DND-41 (cell line): ENCODE measurements around the gene ZNF175.

ENCODE experiments used
- ATAC-seq: fragments of 200-7000 bp; cut with Tn5 transposase; 3 replicates; pipeline ENCODE4 v1.9.1; 2021; ENCODE audit warnings: low read depth; ENCODE audit not compliant: insufficient read depth
- DNase-seq: peaks from one replicate; pipeline ENCODE4 v3.0.0-alpha.2; 2020
- H2AFZ ChIP-seq: 2 replicates; pipeline ENCODE4 v1.6.0; 2012; ENCODE audit warnings: low read depth, low read length
- H3K27ac ChIP-seq: 2 replicates; pipeline ENCODE4 v1.5.1; 2012; ENCODE audit warnings: low read length, inconsistent platforms
- H3K27me3 ChIP-seq: fragments of 200-600 bp; sonication (generic); 2 replicates; pipeline ENCODE4 v1.6.0; 2012; ENCODE audit warnings: low read length, mild to moderate bottlenecking, inconsistent platforms; ENCODE audit not compliant: insufficient read depth, poor library complexity
- H3K36me3 ChIP-seq: 2 replicates; pipeline ENCODE4 v1.5.1; 2012; ENCODE audit warnings: low read length, inconsistent platforms; ENCODE audit not compliant: insufficient read depth
- H3K4me1 ChIP-seq: 2 replicates; pipeline ENCODE4 v1.5.1; 2012; ENCODE audit warnings: mild to moderate bottlenecking, low read length; ENCODE audit not compliant: insufficient read depth
- H3K4me2 ChIP-seq: 2 replicates; pipeline ENCODE4 v1.6.0; 2012; ENCODE audit warnings: mild to moderate bottlenecking, moderate library complexity, low read length, inconsistent platforms; ENCODE audit not compliant: insufficient read depth
- H3K4me3 ChIP-seq, 2 experiments: fragments of 200-600 bp in 1 of 2; shearing (Covaris generic) in 1 of 2; 2 replicates each; pipeline ENCODE4 v1.5.1; 2012 to 2016; ENCODE audit warnings: inconsistent platforms in 2 of 2, low read length in 2 of 2, mild to moderate bottlenecking in 2 of 2, low read depth in 1 of 2, moderate library complexity in 1 of 2
- H3K79me2 ChIP-seq: 2 replicates; pipeline ENCODE4 v1.6.0; 2012; ENCODE audit warnings: low read length, inconsistent platforms; ENCODE audit not compliant: insufficient read depth
- H3K9ac ChIP-seq: 2 replicates; pipeline ENCODE4 v1.6.0; 2012; ENCODE audit warnings: low read depth, mild to moderate bottlenecking, inconsistent platforms, low read length, moderate library complexity
- H3K9me3 ChIP-seq: 2 replicates; pipeline ENCODE4 v1.5.1; 2012; ENCODE audit warnings: low read length, moderate library complexity, mild to moderate bottlenecking, inconsistent platforms; ENCODE audit not compliant: insufficient read depth, severe bottlenecking
- H4K20me1 ChIP-seq: 2 replicates; pipeline ENCODE4 v1.6.0; 2012; ENCODE audit warnings: low read length; ENCODE audit not compliant: insufficient read depth
- EZH2 ChIP-seq: IDR thresholded peaks from 3 replicates; pipeline ENCODE4 v1.6.1; 2012; ENCODE audit warnings: borderline replicate concordance, low read depth, mild to moderate bottlenecking, moderate library complexity, low read length, inconsistent platforms; ENCODE audit not compliant: severe bottlenecking
- TF ChIP-seq, protein P1 (sequence below): IDR thresholded peaks from 2 replicates; pipeline ENCODE4 v1.5.1; 2012; ENCODE audit warnings: borderline replicate concordance, low read length, moderate library complexity, mild to moderate bottlenecking; ENCODE audit not compliant: poor library complexity, severe bottlenecking; ENCODE audit errors: extremely low read depth

ZNF175 gene

GRCh38 chr19:51598159-51598915, 27.3 kb downstream of the ZNF175 start:
- Histone ChIP-seq H3K9ac (no peak overlapping the region), H3K9me3 (no peaks in the 10 kb centered on the region)

DNA sequence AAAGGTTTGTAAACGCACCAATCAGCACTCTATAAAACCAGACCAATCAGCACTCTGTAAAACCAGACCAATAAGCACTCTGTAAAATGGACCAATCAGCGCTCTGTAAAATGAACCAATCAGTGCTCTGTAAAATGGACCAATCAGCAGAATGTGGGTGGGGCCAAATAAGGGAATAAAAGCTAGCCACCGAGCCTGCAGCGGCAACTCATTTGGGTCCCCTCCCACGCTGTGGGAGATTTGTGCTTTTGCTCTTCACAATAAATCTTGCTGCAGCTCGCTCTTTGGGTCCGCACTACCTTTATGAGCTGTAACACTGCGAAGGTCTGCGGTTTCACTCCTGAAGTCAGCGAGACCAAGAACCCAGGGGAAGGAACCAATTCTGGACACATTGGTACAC, 28.0 kb downstream of the ZNF175 start:
- H3K36me3 ChIP-seq = no peaks in the 10 kb centered on the region
- no peak for ATAC-seq

More at GRCh38 chr19:51598159-51598915, 27.3 kb downstream of the ZNF175 start:
- no peak overlapping the region for H3K4me3 ChIP-seq
- H3K4me2 ChIP-seq = no peak overlapping the region
- H3K79me2 ChIP-seq = no peaks in the 10 kb centered on the region
- no peak overlapping the region for H2AFZ ChIP-seq
- H3K36me3 ChIP-seq = no peaks in the 10 kb centered on the region
- no peak for DNase-seq
- H3K27me3 ChIP-seq = no peaks in the 10 kb centered on the region
- H4K20me1 ChIP-seq = no peaks in the 10 kb centered on the region
- peaks cover 10% of the 10 kb centered on the region for H3K4me1 ChIP-seq
- TF ChIP-seq, protein P1, sequence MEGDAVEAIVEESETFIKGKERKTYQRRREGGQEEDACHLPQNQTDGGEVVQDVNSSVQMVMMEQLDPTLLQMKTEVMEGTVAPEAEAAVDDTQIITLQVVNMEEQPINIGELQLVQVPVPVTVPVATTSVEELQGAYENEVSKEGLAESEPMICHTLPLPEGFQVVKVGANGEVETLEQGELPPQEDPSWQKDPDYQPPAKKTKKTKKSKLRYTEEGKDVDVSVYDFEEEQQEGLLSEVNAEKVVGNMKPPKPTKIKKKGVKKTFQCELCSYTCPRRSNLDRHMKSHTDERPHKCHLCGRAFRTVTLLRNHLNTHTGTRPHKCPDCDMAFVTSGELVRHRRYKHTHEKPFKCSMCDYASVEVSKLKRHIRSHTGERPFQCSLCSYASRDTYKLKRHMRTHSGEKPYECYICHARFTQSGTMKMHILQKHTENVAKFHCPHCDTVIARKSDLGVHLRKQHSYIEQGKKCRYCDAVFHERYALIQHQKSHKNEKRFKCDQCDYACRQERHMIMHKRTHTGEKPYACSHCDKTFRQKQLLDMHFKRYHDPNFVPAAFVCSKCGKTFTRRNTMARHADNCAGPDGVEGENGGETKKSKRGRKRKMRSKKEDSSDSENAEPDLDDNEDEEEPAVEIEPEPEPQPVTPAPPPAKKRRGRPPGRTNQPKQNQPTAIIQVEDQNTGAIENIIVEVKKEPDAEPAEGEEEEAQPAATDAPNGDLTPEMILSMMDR = no peak
- no peak for TF ChIP-seq EZH2
- ATAC-seq = no peak
- H3K27ac ChIP-seq = no peak overlapping the region

GRCh38 chr19:51600940-51601580, 30.0 kb downstream of the ZNF175 start:
- no peaks in the 10 kb centered on the region for H3K79me2 ChIP-seq
- no peaks in the 10 kb centered on the region for H3K4me1 ChIP-seq
- no peak overlapping the region for H3K4me2 ChIP-seq
- no peaks in the 10 kb centered on the region for H4K20me1 ChIP-seq
- no peaks in the 10 kb centered on the region for H3K9me3 ChIP-seq
- H3K36me3 ChIP-seq = no peaks in the 10 kb centered on the region
- H3K27ac ChIP-seq = no peak overlapping the region
- no peaks in the 10 kb centered on the region for H3K27me3 ChIP-seq
- no peak overlapping the region for H2AFZ ChIP-seq
- no peak overlapping the region for H3K9ac ChIP-seq
- H3K4me3 ChIP-seq = no peak overlapping the region
- DNase-seq = no peak
- no peak for ATAC-seq
- no peak for TF ChIP-seq EZH2
- TF ChIP-seq, protein P1 = no peak

More for the DNA sequence above, 28.0 kb downstream of the ZNF175 start:
- Histone ChIP-seq H3K9me3 (no peaks in the 10 kb centered on the region), H4K20me1 (no peaks in the 10 kb centered on the region), H3K4me1 (peaks cover 5% of the 10 kb centered on the region), H3K4me2 (no peak overlapping the region), H3K9ac (no peak overlapping the region), H3K4me3 (no peak overlapping the region), H3K27me3 (no peaks in the 10 kb centered on the region), H3K79me2 (no peaks in the 10 kb centered on the region), H2AFZ (no peak overlapping the region), H3K27ac (no peak overlapping the region)
- no peak for DNase-seq
- no peak for TF ChIP-seq EZH2
- TF ChIP-seq, protein P1 = no peak
